GM21723 (cell line): ENCODE results near the gene EEFSEC.
"Not testable (repeated sequence)": the region's sequence is repeated elsewhere in the genome, so short reads cannot be mapped to it uniquely, and the experiment has no call there.

Source experiments
- ATAC-seq: cut with Tn5 transposase; IDR thresholded peaks from one replicate; pipeline ENCODE4 v1.9.1; 2021; ENCODE audit warnings: mild to moderate bottlenecking, moderate library complexity; ENCODE audit not compliant: unreplicated experiment

Gene EEFSEC

GRCh38 chr3:128152419-128153155 lies 694 bp upstream of the EEFSEC start:
- no peak for ATAC-seq

- ATAC-seq, result not testable (repeated sequence)
Measured at GRCh38 chr3:128154354-128154753, 1.1 kb downstream of the EEFSEC start.

- ATAC-seq, result no peak
Measured at GRCh38 chr3:128155616-128156360, 2.5 kb downstream of the EEFSEC start.

- no peak for ATAC-seq
Measured at GRCh38 chr3:128160661-128161060, 7.4 kb downstream of the EEFSEC start.

- ATAC-seq, result no peak
Measured at GRCh38 chr3:128163432-128163831, 10.2 kb downstream of the EEFSEC start.

- ATAC-seq, result no peak
Measured at GRCh38 chr3:128166971-128167453, 13.7 kb downstream of the EEFSEC start.

- ATAC-seq, result no peak
Measured at GRCh38 chr3:128167646-128167972, 14.3 kb downstream of the EEFSEC start.

- no peak for ATAC-seq
Measured at GRCh38 chr3:128167973-128168674, 14.8 kb downstream of the EEFSEC start.

GRCh38 chr3:128168836-128169235 lies 15.6 kb downstream of the EEFSEC start:
- ATAC-seq, result no peak

- ATAC-seq, result no peak
Measured at GRCh38 chr3:128170866-128171516, 17.7 kb downstream of the EEFSEC start.

GRCh38 chr3:128173200-128173599 lies 19.9 kb downstream of the EEFSEC start:
- ATAC-seq, result no peak

GRCh38 chr3:128173849-128174248 lies 20.6 kb downstream of the EEFSEC start:
- ATAC-seq, result no peak

GRCh38 chr3:128174675-128175590 lies 21.7 kb downstream of the EEFSEC start:
- ATAC-seq, result no peak

GRCh38 chr3:128175768-128176167 lies 22.5 kb downstream of the EEFSEC start:
- ATAC-seq, result no peak

- ATAC-seq, result no peak
Measured at GRCh38 chr3:128176276-128176833, 23.1 kb downstream of the EEFSEC start.

- ATAC-seq, result no peak
Measured at GRCh38 chr3:128177865-128178264, 24.6 kb downstream of the EEFSEC start.

- ATAC-seq, result no peak
Measured at GRCh38 chr3:128178782-128179483, 25.7 kb downstream of the EEFSEC start.

- no peak for ATAC-seq
Measured at GRCh38 chr3:128179484-128179819, 26.2 kb downstream of the EEFSEC start.

GRCh38 chr3:128180436-128180835 lies 27.2 kb downstream of the EEFSEC start:
- no peak for ATAC-seq
